ENCODE results near the gene NEGR1.

Gene NEGR1

GRCh38 chr1:71653952-71654351 is 628.4 kb downstream of the NEGR1 start:
- Histone ChIP-seq H3K4me1 (no peaks in the 10 kb centered on the region), H3K36me3 (replicated peaks) (no peaks in the 10 kb centered on the region), H3K27me3 (ENCODE audit: low read depth) (no peaks in the 10 kb centered on the region), H3K4me3 (no peak overlapping the region), H3K9me3 (no peaks in the 10 kb centered on the region)
- DNase-seq (ENCODE audit: low spot score in 2 of 2): no peak
- in situ Hi-C loops (cut with MboI; ENCODE audit: low sequenced_read_pairs): no loop called here

- no peak overlapping the region for H3K4me3 ChIP-seq
- no peaks in the 10 kb centered on the region for H3K4me1 ChIP-seq
- H3K27me3 ChIP-seq (ENCODE audit: low read depth): no peaks in the 10 kb centered on the region
- no peak for DNase-seq (ENCODE audit: low spot score in 2 of 2)
- H3K9me3 ChIP-seq: no peaks in the 10 kb centered on the region
- in situ Hi-C loops (cut with MboI; ENCODE audit: low sequenced_read_pairs): no loop called here
- H3K36me3 ChIP-seq (replicated peaks): no peaks in the 10 kb centered on the region
Measured at GRCh38 chr1:71651214-71651613, 631.1 kb downstream of the NEGR1 start.

- Histone ChIP-seq H3K36me3 (replicated peaks) (no peaks in the 10 kb centered on the region), H3K27me3 (ENCODE audit: low read depth) (no peaks in the 10 kb centered on the region), H3K4me1 (no peaks in the 10 kb centered on the region), H3K9me3 (no peaks in the 10 kb centered on the region), H3K4me3 (no peak overlapping the region)
- in situ Hi-C loops (cut with MboI; ENCODE audit: low sequenced_read_pairs): no loop called here
- no peak for DNase-seq (ENCODE audit: low spot score in 2 of 2)
Measured at GRCh38 chr1:71650119-71650518, 632.2 kb downstream of the NEGR1 start.

GRCh38 chr1:71649608-71650007 is 632.7 kb downstream of the NEGR1 start:
- H3K4me3 ChIP-seq: no peak overlapping the region

GRCh38 chr1:71647513-71648300 is 634.6 kb downstream of the NEGR1 start:
- DNase-seq (ENCODE audit: low spot score in 2 of 2): no peak
- H3K4me1 ChIP-seq: no peaks in the 10 kb centered on the region
- in situ Hi-C loops (cut with MboI; ENCODE audit: low sequenced_read_pairs): no loop called here
- H3K36me3 ChIP-seq (replicated peaks): no peaks in the 10 kb centered on the region
- no peaks in the 10 kb centered on the region for H3K9me3 ChIP-seq
- no peaks in the 10 kb centered on the region for H3K27me3 ChIP-seq (ENCODE audit: low read depth)
- no peak overlapping the region for H3K4me3 ChIP-seq

More at GRCh38 chr1:71649608-71650007, 632.7 kb downstream of the NEGR1 start:
- Histone ChIP-seq H3K9me3 (no peaks in the 10 kb centered on the region), H3K4me1 (no peaks in the 10 kb centered on the region), H3K27me3 (ENCODE audit: low read depth) (no peaks in the 10 kb centered on the region), H3K36me3 (replicated peaks) (no peaks in the 10 kb centered on the region)
- DNase-seq (ENCODE audit: low spot score in 2 of 2): no peak
- in situ Hi-C loops (cut with MboI; ENCODE audit: low sequenced_read_pairs): no loop called here

DNA sequence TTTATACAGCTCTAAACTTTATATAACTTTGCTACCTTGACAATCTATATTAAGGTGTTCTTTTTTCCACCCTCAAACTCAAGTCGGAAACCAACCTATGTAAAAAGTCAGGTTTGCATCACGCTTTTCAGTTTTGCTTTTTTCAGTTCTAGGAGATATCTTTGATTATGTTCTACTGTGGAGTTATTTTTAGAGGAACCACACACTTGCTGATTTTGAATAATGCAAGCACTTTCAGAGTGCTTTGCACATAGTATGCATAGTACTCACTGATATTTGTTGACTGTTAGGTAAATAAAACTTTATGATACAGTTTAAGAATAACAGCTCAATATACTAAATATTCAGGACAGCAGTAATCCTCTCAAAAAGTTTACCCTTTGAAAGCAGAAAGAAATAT is 637.3 kb downstream of the NEGR1 start:
- Histone ChIP-seq H3K4me3 (no peak overlapping the region), H3K36me3 (replicated peaks) (no peaks in the 10 kb centered on the region), H3K27me3 (ENCODE audit: low read depth) (no peaks in the 10 kb centered on the region), H3K4me1 (no peaks in the 10 kb centered on the region), H3K9me3 (no peaks in the 10 kb centered on the region)
- no peak for DNase-seq (ENCODE audit: low spot score in 2 of 2)
- in situ Hi-C loops (cut with MboI; ENCODE audit: low sequenced_read_pairs): no loop called here

GRCh38 chr1:71641903-71642302 is 640.4 kb downstream of the NEGR1 start:
- Histone ChIP-seq H3K36me3 (replicated peaks) (no peaks in the 10 kb centered on the region), H3K9me3 (no peaks in the 10 kb centered on the region), H3K4me3 (no peak overlapping the region), H3K4me1 (no peaks in the 10 kb centered on the region), H3K27me3 (ENCODE audit: low read depth) (no peaks in the 10 kb centered on the region)
- DNase-seq (ENCODE audit: low spot score in 2 of 2): no peak
- in situ Hi-C loops (cut with MboI; ENCODE audit: low sequenced_read_pairs): no loop called here

- DNase-seq (ENCODE audit: low spot score in 2 of 2): no peak
- Histone ChIP-seq H3K4me3 (no peak overlapping the region), H3K9me3 (no peaks in the 10 kb centered on the region), H3K27me3 (ENCODE audit: low read depth) (no peaks in the 10 kb centered on the region), H3K36me3 (replicated peaks) (no peaks in the 10 kb centered on the region), H3K4me1 (no peaks in the 10 kb centered on the region)
- in situ Hi-C loops (cut with MboI; ENCODE audit: low sequenced_read_pairs): no loop called here
Measured at GRCh38 chr1:71640998-71641397, 641.3 kb downstream of the NEGR1 start.

DNA sequence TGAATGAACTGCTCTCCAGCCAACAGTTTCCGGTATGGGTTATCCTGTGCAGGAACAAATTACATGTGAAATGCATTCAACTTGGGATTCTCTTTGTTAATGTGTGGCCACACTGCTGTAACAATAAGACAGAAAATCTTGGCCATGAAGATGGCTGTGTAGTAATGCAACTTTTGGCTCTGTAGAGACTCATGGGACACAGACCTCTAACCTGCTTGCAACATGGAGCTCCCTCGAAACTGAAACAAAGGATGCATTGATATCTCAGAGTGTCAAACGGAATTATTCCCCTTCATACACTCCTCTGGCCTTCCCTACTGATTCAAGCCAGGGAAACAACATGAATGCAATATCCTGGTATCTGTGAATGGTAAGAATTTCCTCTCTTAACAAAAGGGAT is 642.2 kb downstream of the NEGR1 start:
- Histone ChIP-seq H3K4me1 (no peaks in the 10 kb centered on the region), H3K4me3 (no peak overlapping the region), H3K9me3 (no peaks in the 10 kb centered on the region), H3K36me3 (replicated peaks) (no peaks in the 10 kb centered on the region), H3K27me3 (ENCODE audit: low read depth) (no peaks in the 10 kb centered on the region)
- in situ Hi-C loops (cut with MboI; ENCODE audit: low sequenced_read_pairs): no loop called here
- no peak for DNase-seq (ENCODE audit: low spot score in 2 of 2)

DNA sequence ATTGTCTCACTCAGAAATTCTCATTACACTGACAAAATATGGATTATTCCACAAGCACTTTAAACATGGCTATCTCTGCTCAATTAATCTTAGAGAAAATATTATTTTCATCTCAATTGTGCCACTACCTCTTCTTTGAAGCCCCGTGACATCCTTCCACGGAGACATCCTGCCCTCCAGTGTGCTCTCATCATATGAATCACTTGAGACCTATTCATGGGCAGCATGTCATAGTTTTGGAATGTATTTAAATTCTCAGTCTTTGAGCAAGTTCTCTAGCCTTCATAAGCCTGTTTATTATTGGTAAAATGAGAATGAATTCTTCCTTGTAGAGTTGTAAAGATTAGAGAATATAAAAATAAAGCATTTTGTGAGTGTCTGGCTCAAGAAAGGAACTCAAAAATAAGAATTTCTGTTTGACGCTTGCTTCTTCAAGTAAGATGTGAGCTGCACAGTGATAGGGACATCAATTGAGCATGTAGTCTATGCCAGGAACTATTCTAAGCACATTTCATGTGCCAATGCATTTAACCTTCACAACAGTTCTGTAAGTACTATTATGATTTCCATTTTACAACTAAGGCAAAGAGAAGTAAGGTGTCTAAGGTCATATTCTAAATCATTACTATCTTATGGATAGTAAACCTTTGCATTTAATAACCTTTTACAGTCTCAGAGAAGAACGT is 644.1 kb downstream of the NEGR1 start:
- in situ Hi-C loops (cut with MboI; ENCODE audit: low sequenced_read_pairs): no loop called here
- Histone ChIP-seq H3K9me3 (no peaks in the 10 kb centered on the region), H3K4me3 (no peak overlapping the region), H3K36me3 (replicated peaks) (no peaks in the 10 kb centered on the region), H3K27me3 (ENCODE audit: low read depth) (no peaks in the 10 kb centered on the region), H3K4me1 (no peaks in the 10 kb centered on the region)
- no peak for DNase-seq (ENCODE audit: low spot score in 2 of 2)

DNA sequence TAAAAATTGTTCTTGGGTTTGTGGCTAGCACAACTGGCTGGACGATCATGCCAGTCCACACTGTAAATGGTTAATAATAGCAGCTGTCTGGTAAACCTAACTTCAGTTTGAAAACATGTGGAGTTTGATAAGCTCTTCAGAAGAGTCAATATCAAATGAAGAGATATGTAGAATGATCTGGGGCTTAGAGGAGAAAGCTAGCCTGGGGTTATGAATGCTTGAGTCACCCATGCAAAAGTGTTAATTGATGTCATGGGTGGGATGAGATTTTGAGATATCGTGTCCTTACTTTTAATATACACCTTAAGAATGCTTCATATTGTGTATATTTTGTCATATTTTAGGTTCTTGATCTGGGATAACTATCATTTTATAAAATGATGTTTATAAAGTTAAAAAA is 646.8 kb downstream of the NEGR1 start:
- Histone ChIP-seq H3K4me3 (no peak overlapping the region), H3K27me3 (ENCODE audit: low read depth) (no peaks in the 10 kb centered on the region), H3K4me1 (no peaks in the 10 kb centered on the region), H3K9me3 (no peaks in the 10 kb centered on the region), H3K36me3 (replicated peaks) (no peaks in the 10 kb centered on the region)
- no peak for DNase-seq (ENCODE audit: low spot score in 2 of 2)
- in situ Hi-C loops (cut with MboI; ENCODE audit: low sequenced_read_pairs): no loop called here

DNA sequence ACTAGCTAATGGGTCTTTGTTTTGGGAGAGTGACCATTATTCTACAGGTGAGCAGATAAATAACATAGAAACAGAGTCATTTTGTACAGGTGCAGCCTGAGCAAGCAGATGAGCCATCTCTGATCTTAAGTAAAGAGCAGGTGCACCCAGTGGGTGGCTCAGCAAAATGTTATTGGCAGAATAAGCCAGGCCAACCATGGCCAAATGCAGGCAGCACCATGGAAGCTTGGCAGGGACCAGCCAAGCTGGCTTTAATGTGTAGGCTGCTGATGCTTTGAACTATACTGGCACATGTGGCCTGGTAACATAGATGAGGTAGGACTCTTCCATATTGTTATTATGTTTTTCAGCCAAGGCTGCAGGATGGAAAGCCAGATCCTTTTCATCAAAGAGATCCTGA is 648.2 kb downstream of the NEGR1 start:
- Histone ChIP-seq H3K9me3 (no peaks in the 10 kb centered on the region), H3K4me3 (no peak overlapping the region), H3K36me3 (replicated peaks) (no peaks in the 10 kb centered on the region), H3K27me3 (ENCODE audit: low read depth) (no peaks in the 10 kb centered on the region), H3K4me1 (no peaks in the 10 kb centered on the region)
- no peak for DNase-seq (ENCODE audit: low spot score in 2 of 2)
- in situ Hi-C loops (cut with MboI; ENCODE audit: low sequenced_read_pairs): no loop called here

DNA sequence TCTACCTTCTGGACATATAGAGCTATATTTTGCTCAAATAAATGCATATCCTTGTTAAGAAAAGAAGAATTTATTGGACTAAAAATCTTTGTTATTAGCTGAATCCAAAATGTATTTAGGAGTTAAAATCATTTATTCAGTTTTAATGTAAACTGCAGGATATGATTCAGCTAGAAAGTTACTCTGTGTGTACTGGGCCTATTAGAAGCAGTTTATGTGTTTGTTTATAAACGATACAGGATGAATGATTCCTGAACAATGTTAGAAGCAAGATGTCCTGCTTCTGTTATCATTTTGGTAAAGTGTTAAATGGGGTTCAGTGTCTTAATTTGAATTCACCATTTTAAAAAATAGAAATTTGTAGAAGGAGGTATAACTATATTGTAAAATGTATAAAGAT is 652.3 kb downstream of the NEGR1 start:
- Histone ChIP-seq H3K36me3 (replicated peaks) (no peaks in the 10 kb centered on the region), H3K27me3 (ENCODE audit: low read depth) (no peaks in the 10 kb centered on the region), H3K4me1 (no peaks in the 10 kb centered on the region), H3K9me3 (no peaks in the 10 kb centered on the region), H3K4me3 (no peak overlapping the region)
- DNase-seq (ENCODE audit: low spot score in 2 of 2): no peak
- in situ Hi-C loops (cut with MboI; ENCODE audit: low sequenced_read_pairs): no loop called here

DNA sequence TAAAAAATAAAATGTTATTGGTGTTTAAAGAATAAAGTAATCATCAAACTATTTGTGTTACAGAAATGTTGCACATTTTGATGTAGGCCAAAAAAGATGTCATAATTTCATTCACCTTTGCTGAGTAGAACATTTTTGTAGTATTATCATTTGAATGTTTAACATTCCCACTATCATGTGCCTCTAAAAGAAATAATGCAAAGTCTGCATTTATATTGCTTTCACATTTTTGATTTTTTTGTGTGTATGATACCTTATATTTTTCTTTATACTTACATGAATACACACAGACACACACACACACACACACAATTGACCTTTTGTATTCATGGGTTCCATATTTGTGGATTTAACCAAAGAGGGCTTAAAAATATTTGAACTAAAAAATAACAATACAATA is 657.3 kb downstream of the NEGR1 start:
- in situ Hi-C loops (cut with MboI; ENCODE audit: low sequenced_read_pairs): no loop called here
- no peak for DNase-seq (ENCODE audit: low spot score in 2 of 2)
- no peak overlapping the region for H3K4me3 ChIP-seq

More for the DNA sequence above, 657.3 kb downstream of the NEGR1 start:
- Histone ChIP-seq H3K9me3 (no peaks in the 10 kb centered on the region), H3K36me3 (replicated peaks) (no peaks in the 10 kb centered on the region), H3K27me3 (ENCODE audit: low read depth) (no peaks in the 10 kb centered on the region), H3K4me1 (no peaks in the 10 kb centered on the region)

All from HAP-1 (cell line).